ENCODE measurements around the gene LRRN4CL. TPM values are rescaled to one million over a fixed set of nuclear protein-coding genes. Genes with fewer than 3 reads are reported as not detected.
"Not testable (repeated sequence)": the region's sequence is repeated elsewhere in the genome, so short reads cannot be mapped to it uniquely, and the experiment has no call there.

Gene LRRN4CL
- total RNA-seq, 2 donors from 2014 or later: 2.8 to 8.0 TPM

GRCh38 chr11:62705413-62705812 lies 16.1 kb upstream of the LRRN4CL start:
- WGBS: 37% methylated on average over 7 of the region's 7 CpGs
- TF ChIP-seq POLR2A (IDR thresholded peaks at IDR 0.05) (no peak), CTCF (IDR thresholded peaks at IDR 0.05) (no peak), POLR2AphosphoS5 (IDR thresholded peaks at IDR 0.05) (no peak)
- no peaks in the 10 kb centered on the region for H3K9me3 ChIP-seq
- DNase-seq (ENCODE audit: low spot score): no peak
- H3K27ac ChIP-seq: peak overlapping the region; percentile 77 to 81
- peak overlapping the region; percentile 65 to 68 for H3K4me3 ChIP-seq
- no peaks in the 10 kb centered on the region for H3K36me3 ChIP-seq
- intact Hi-C loops (cut with DNase I): loop anchor here (5.0 kb wide), 1 partner anchor 103 kb away; the partner anchor contains the start of gene MTA2
- H3K27me3 ChIP-seq (replicated peaks; ENCODE audit: insufficient read depth): no peaks in the 10 kb centered on the region
- H3K4me1 ChIP-seq (replicated peaks): peaks cover 14% of the 10 kb centered on the region

GRCh38 chr11:62703921-62704320 lies 14.6 kb upstream of the LRRN4CL start:
- H3K9me3 ChIP-seq; H3K27ac ChIP-seq; H3K4me3 ChIP-seq; intact Hi-C loops (cut with DNase I); H3K36me3 ChIP-seq; DNase-seq (ENCODE audit: low spot score); H3K27me3 ChIP-seq (replicated peaks; ENCODE audit: insufficient read depth): not testable (repeated sequence)
- H3K4me1 ChIP-seq (replicated peaks): peaks cover 13% of the 10 kb centered on the region
- 88% methylated on average over 4 of the region's 4 CpGs for WGBS

GRCh38 chr11:62702246-62702645 lies 12.9 kb upstream of the LRRN4CL start:
- Histone ChIP-seq H3K36me3 (no peaks in the 10 kb centered on the region), H3K9me3 (no peaks in the 10 kb centered on the region), H3K27ac (no peak overlapping the region), H3K4me3 (no peak overlapping the region), H3K4me1 (replicated peaks) (peaks cover 7% of the 10 kb centered on the region), H3K27me3 (replicated peaks; ENCODE audit: insufficient read depth) (no peaks in the 10 kb centered on the region)
- intact Hi-C loops (cut with DNase I): no loop called here
- TF ChIP-seq POLR2A (IDR thresholded peaks at IDR 0.05) (no peak), CTCF (IDR thresholded peaks at IDR 0.05) (no peak), POLR2AphosphoS5 (IDR thresholded peaks at IDR 0.05) (no peak)
- DNase-seq (ENCODE audit: low spot score): no peak
- 96% methylated on average over 11 of the region's 11 CpGs for WGBS

GRCh38 chr11:62694455-62695167 lies 5.3 kb upstream of the LRRN4CL start:
- WGBS: 51% methylated on average over 14 of the region's 14 CpGs
- Histone ChIP-seq H3K27ac (no peak overlapping the region), H3K27me3 (replicated peaks; ENCODE audit: insufficient read depth) (no peaks in the 10 kb centered on the region), H3K4me1 (replicated peaks) (no peaks in the 10 kb centered on the region), H3K36me3 (peaks cover 4 to 11% of the 10 kb centered on the region in 2 donors), H3K9me3 (no peaks in the 10 kb centered on the region), H3K4me3 (no peak overlapping the region)
- peak; percentile 75 for DNase-seq (ENCODE audit: low spot score)
- TF ChIP-seq CTCF (IDR thresholded peaks at IDR 0.05) (peak; percentile 31 to 71 (median 66)), POLR2A (IDR thresholded peaks at IDR 0.05) (no peak), POLR2AphosphoS5 (IDR thresholded peaks at IDR 0.05) (peak; percentile 37)
- intact Hi-C loops (cut with DNase I): loop anchor here (5.0 kb wide), 1 partner anchor 312 kb away; no protein-coding TSS in a partner anchor

GRCh38 chr11:62693624-62694023 lies 4.3 kb upstream of the LRRN4CL start:
- DNase-seq (ENCODE audit: low spot score); H3K9me3 ChIP-seq; H3K4me3 ChIP-seq; H3K4me1 ChIP-seq (replicated peaks); H3K27me3 ChIP-seq (replicated peaks; ENCODE audit: insufficient read depth); intact Hi-C loops (cut with DNase I); H3K27ac ChIP-seq: not testable (repeated sequence)
- WGBS: 70% methylated on average over 4 of the region's 4 CpGs
- H3K36me3 ChIP-seq: peaks cover 4 to 11% of the 10 kb centered on the region in 2 donors

- Histone ChIP-seq H3K4me1 (replicated peaks) (no peaks in the 10 kb centered on the region), H3K9me3 (no peaks in the 10 kb centered on the region), H3K27me3 (replicated peaks; ENCODE audit: insufficient read depth) (no peaks in the 10 kb centered on the region), H3K36me3 (peaks cover 4 to 11% of the 10 kb centered on the region in 2 donors), H3K27ac (no peak overlapping the region), H3K4me3 (peak overlapping the region in 1 of 2 donors; percentile 6)
- TF ChIP-seq POLR2AphosphoS5 (IDR thresholded peaks at IDR 0.05) (no peak), CTCF (IDR thresholded peaks at IDR 0.05) (no peak), POLR2A (IDR thresholded peaks at IDR 0.05) (no peak)
- 30% methylated on average over 1 of the region's 1 CpG for WGBS
- intact Hi-C loops (cut with DNase I): no loop called here
- no peak for DNase-seq (ENCODE audit: low spot score)
These were observed 839 bp downstream of the LRRN4CL start for GRCh38 chr11:62688491-62688890.
